WTC11 (cell line): ENCODE results near the gene PRKRIP1. TPM values are rescaled to one million over a fixed set of nuclear protein-coding genes. Genes with fewer than 3 reads are reported as not detected.
"Not testable (repeated sequence)": the region's sequence is repeated elsewhere in the genome, so short reads cannot be mapped to it uniquely, and the experiment has no call there.

Experiments used
- ATAC-seq: fragments of 200-7000 bp; cut with Tn5 transposase; 2 replicates; pipeline ENCODE4 v1.10.0; 2021; ENCODE audit warnings: mild to moderate bottlenecking, moderate library complexity
- CTCF ChIA-PET: fragments of 300-600 bp; sonication (Branson Sonifier 250); formaldehyde crosslinking; loops from one replicate; lab custom pipeline; 2021; ENCODE audit warnings: antibody characterized with exemption; lab: Charles Lee
- POLR2A ChIA-PET: fragments of 350-600 bp; sonication (Branson Sonifier 250); formaldehyde crosslinking; loops from one replicate; lab custom pipeline; 2021; ENCODE audit warnings: antibody characterized with exemption; lab: Charles Lee
- DNase-seq: peaks from one replicate; pipeline ENCODE4 v3.0.0; 2021; ENCODE audit warnings: low spot score
- H3K27ac Mint-ChIP-seq: 2 replicates; pipeline ENCODE4 v1.8.0; 2021; ENCODE audit warnings: mixed read lengths
- H3K27me3 Mint-ChIP-seq: 2 replicates; pipeline ENCODE4 v1.8.0; 2021; ENCODE audit warnings: low read depth, mild to moderate bottlenecking, moderate library complexity, mixed read lengths
- H3K36me3 Mint-ChIP-seq: 2 replicates; pipeline ENCODE4 v1.8.0; 2021; ENCODE audit warnings: mixed read lengths
- H3K4me1 Mint-ChIP-seq: 2 replicates; pipeline ENCODE4 v1.8.0; 2022; ENCODE audit warnings: mixed read lengths
- H3K4me3 Mint-ChIP-seq: 2 replicates; pipeline ENCODE4 v1.8.0; 2021; ENCODE audit warnings: mild to moderate bottlenecking, moderate library complexity, mixed read lengths
- H3K9me3 Mint-ChIP-seq: 2 replicates; pipeline ENCODE4 v1.8.0; 2021; ENCODE audit warnings: mixed read lengths
- AFF4 ChIP-seq: sonication (generic); formaldehyde crosslinking; IDR thresholded peaks from 2 replicates; pipeline ENCODE4 v1.8.1; 2023; ENCODE audit warnings: mild to moderate bottlenecking, missing genetic modification reagents, borderline replicate concordance
- CREB1 ChIP-seq: sonication (generic); formaldehyde crosslinking; IDR thresholded peaks from 2 replicates; pipeline ENCODE4 v1.8.0; 2023; ENCODE audit warnings: mild to moderate bottlenecking, missing genetic modification reagents
- CTCF ChIP-seq: fragments of 200-600 bp; IDR thresholded peaks from 2 replicates; pipeline ENCODE4 v1.8.0; 2022; ENCODE audit warnings: antibody characterized with exemption
- ETV6 ChIP-seq: sonication (generic); formaldehyde crosslinking; IDR thresholded peaks from 2 replicates; pipeline ENCODE4 v1.8.1; 2022; ENCODE audit warnings: mild to moderate bottlenecking, missing genetic modification reagents
- IRF2 ChIP-seq: sonication (generic); formaldehyde crosslinking; IDR thresholded peaks from 2 replicates; pipeline ENCODE4 v1.8.0; 2022; ENCODE audit warnings: low read depth, missing genetic modification reagents, borderline replicate concordance
- JAZF1 ChIP-seq: fragments of 250-450 bp; sonication (Bioruptor Pico); IDR thresholded peaks from 2 replicates; pipeline ENCODE4 v1.9.0; 2021; ENCODE audit warnings: moderate library complexity, mild to moderate bottlenecking, inconsistent platforms
- KAT7 ChIP-seq: sonication (generic); formaldehyde crosslinking; IDR thresholded peaks from 2 replicates; pipeline ENCODE4 v1.8.1; 2023; ENCODE audit warnings: missing genetic modification reagents, mild to moderate bottlenecking, borderline replicate concordance
- NR1H2 ChIP-seq: sonication (generic); formaldehyde crosslinking; IDR thresholded peaks from 2 replicates; pipeline ENCODE4 v1.9.0; 2021; ENCODE audit warnings: mild to moderate bottlenecking, moderate library complexity, missing genetic modification reagents
- PREB ChIP-seq: sonication (generic); formaldehyde crosslinking; IDR thresholded peaks from 2 replicates; pipeline ENCODE4 v1.8.1; 2022; ENCODE audit warnings: mild to moderate bottlenecking, missing genetic modification reagents, moderate library complexity, borderline replicate concordance
- PRRX2 ChIP-seq: fragments of 250-450 bp; sonication (Bioruptor Pico); IDR thresholded peaks from 2 replicates; pipeline ENCODE4 v1.8.0; 2021; ENCODE audit warnings: mild to moderate bottlenecking
- SMAD3 ChIP-seq: sonication (generic); formaldehyde crosslinking; IDR thresholded peaks from 2 replicates; pipeline ENCODE4 v1.8.0; 2022; ENCODE audit warnings: missing genetic modification reagents, mild to moderate bottlenecking, borderline replicate concordance
- TEAD1 ChIP-seq: sonication (generic); formaldehyde crosslinking; IDR thresholded peaks from 2 replicates; pipeline ENCODE4 v1.8.0; 2022; ENCODE audit warnings: mild to moderate bottlenecking, missing genetic modification reagents
- USF1 ChIP-seq: sonication (generic); formaldehyde crosslinking; IDR thresholded peaks from 2 replicates; pipeline ENCODE4 v1.8.0; 2022; ENCODE audit warnings: mild to moderate bottlenecking, missing genetic modification reagents
- ZNF281 ChIP-seq: sonication (generic); formaldehyde crosslinking; IDR thresholded peaks from 2 replicates; pipeline ENCODE4 v1.8.0; 2023; ENCODE audit warnings: mild to moderate bottlenecking, missing genetic modification reagents
- ZNF532 ChIP-seq: fragments of 250-450 bp; sonication (Bioruptor Pico); IDR thresholded peaks from 2 replicates; pipeline ENCODE4 v1.9.0; 2021; ENCODE audit warnings: mild to moderate bottlenecking, borderline replicate concordance
- total RNA-seq: library from RNA; stranded (reverse); gene quantifications from 3 replicates; pipeline ENCODE4 v1.2.3, GENCODE V29; 2021

PRKRIP1 gene
- total RNA-seq, 1 experiment from 2014 or later: 27.5 TPM

GRCh38 chr7:102404005-102404861, 8.1 kb downstream of the PRKRIP1 start:
- DNase-seq (peak; percentile 53), ATAC-seq (peak; percentile 100)
- ChIA-PET CTCF (interaction anchor here (0.5 to 2.1 kb wide), 21 partner anchors 9 to 168 kb away, joined by 3 to 21 read pairs (median 4); partner anchors contain the start of genes ORAI2 and PRKRIP1), POLR2A (interaction anchor here (0.5 to 1.1 kb wide), 2 partner anchors 9 to 125 kb away, joined by 3 to 4 read pairs; no protein-coding TSS in a partner anchor)
- Mint-ChIP-seq H3K27me3 (no peaks in the 10 kb centered on the region), H3K27ac (peak overlapping the region; percentile 33; the same call in 1 of the 2 replicates), H3K4me1 (no peaks in the 10 kb centered on the region), H3K36me3 (peaks cover 71% of the 10 kb centered on the region), H3K9me3 (peaks cover 3% of the 10 kb centered on the region), H3K4me3 (no peak overlapping the region)
- TF ChIP-seq USF1 (CRISPR knock-in tag) (no peak), CTCF (peak; percentile 65), NR1H2 (CRISPR knock-in tag) (no peak), SMAD3 (CRISPR knock-in tag) (no peak), CREB1 (CRISPR knock-in tag) (no peak)

- not testable (repeated sequence) for H3K27me3 Mint-ChIP-seq, H3K27ac Mint-ChIP-seq, H3K4me1 Mint-ChIP-seq, DNase-seq, H3K9me3 Mint-ChIP-seq, H3K4me3 Mint-ChIP-seq, ATAC-seq
- peaks cover 74% of the 10 kb centered on the region for H3K36me3 Mint-ChIP-seq
- ChIA-PET CTCF (interaction anchor here (0.6 to 2.1 kb wide), 19 partner anchors 8 to 168 kb away, joined by 3 to 21 read pairs (median 6); partner anchors contain the start of genes ORAI2 and PRKRIP1), POLR2A (interaction anchor here (1.1 kb wide), 1 partner anchor 9 kb away, joined by 4 read pairs; no protein-coding TSS in a partner anchor)
These were observed 8.7 kb downstream of the PRKRIP1 start for GRCh38 chr7:102404862-102405188.

GRCh38 chr7:102407910-102408309, 11.7 kb downstream of the PRKRIP1 start:
- ChIA-PET POLR2A (no interaction called here), CTCF (interaction anchor here (0.6 kb wide), 1 partner anchor 129 kb away, joined by 3 read pairs; no protein-coding TSS in a partner anchor)
- Mint-ChIP-seq H3K27me3 (no peaks in the 10 kb centered on the region; the same call in 1 of the 2 replicates), H3K4me3 (no peak overlapping the region), H3K9me3 (peaks cover 19% of the 10 kb centered on the region), H3K27ac (no peak overlapping the region), H3K4me1 (no peaks in the 10 kb centered on the region), H3K36me3 (peaks cover 78% of the 10 kb centered on the region)
- no peak for DNase-seq
- ATAC-seq: no peak
- no peak for TF ChIP-seq TEAD1
- no peak for TF ChIP-seq AFF4 (CRISPR knock-in tag)
- TF ChIP-seq ETV6 (CRISPR knock-in tag): no peak
- TF ChIP-seq IRF2 (CRISPR knock-in tag): no peak
- no peak for TF ChIP-seq PREB (CRISPR knock-in tag)
- TF ChIP-seq KAT7 (CRISPR knock-in tag): no peak
- no peak for TF ChIP-seq ZNF532 (CRISPR knock-in tag)
- no peak for TF ChIP-seq ZNF281
- no peak for TF ChIP-seq JAZF1 (CRISPR knock-in tag)
- TF ChIP-seq PRRX2 (CRISPR knock-in tag): no peak
